Choroid plexus epithelial cell (primary cell): Measurements from ENCODE around the gene SERPINA5.
"Not testable (repeated sequence)": the region's sequence is repeated elsewhere in the genome, so short reads cannot be mapped to it uniquely, and the experiment has no call there.

ENCODE experiments used
- DNase-seq: peaks from one replicate; pipeline ENCODE4 v3.0.0-alpha.2; 2010; ENCODE audit warnings: low read depth
- H3K4me3 ChIP-seq: 2 replicates; pipeline ENCODE4 v1.5.1; 2011; ENCODE audit warnings: low read depth, mild to moderate bottlenecking, control low read depth, low read length, moderate library complexity
- TF ChIP-seq, protein P1 (sequence below): conservative IDR thresholded peaks from 2 replicates; pipeline ENCODE4 v1.5.1; 2011; ENCODE audit warnings: low read depth, mild to moderate bottlenecking, control low read depth, inconsistent platforms, low read length, moderate library complexity

Gene SERPINA5

DNA sequence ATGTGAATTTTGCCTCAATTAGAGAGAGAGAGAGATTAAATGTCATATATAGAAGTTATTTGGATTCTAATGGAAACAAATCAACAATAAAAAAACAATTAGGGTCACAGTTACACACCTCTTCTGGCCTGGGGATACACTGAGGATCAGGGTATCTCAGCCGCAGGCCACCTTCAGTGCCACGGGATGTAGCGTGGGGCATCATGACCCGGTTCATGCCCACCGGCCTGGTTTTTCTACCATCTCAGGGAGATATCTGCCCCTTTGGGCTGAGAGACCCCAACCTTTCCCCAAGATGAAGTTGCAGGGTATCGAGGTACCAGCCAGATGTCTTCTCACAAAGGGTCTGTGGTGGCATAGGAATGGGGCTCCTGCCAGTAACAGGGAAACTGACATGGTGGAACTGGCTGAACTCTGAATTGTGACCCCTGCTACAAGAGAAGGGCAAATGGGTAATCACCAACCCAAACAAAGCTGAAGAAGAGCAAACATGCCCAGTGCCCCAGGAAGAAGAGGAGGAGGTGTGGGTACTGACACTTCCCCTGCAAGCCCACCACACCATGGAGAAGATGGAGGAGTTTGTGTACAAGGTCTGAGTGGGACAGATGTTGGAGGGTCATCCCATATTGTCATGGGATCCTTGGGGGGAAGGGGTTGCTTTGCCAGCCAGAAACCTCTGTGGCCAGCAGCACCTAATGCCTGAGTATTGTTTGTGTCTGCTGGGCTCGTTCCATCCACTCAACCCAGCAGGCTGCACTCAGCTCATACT is 50.5 kb downstream of the SERPINA5 start:
- TF ChIP-seq, protein P1, sequence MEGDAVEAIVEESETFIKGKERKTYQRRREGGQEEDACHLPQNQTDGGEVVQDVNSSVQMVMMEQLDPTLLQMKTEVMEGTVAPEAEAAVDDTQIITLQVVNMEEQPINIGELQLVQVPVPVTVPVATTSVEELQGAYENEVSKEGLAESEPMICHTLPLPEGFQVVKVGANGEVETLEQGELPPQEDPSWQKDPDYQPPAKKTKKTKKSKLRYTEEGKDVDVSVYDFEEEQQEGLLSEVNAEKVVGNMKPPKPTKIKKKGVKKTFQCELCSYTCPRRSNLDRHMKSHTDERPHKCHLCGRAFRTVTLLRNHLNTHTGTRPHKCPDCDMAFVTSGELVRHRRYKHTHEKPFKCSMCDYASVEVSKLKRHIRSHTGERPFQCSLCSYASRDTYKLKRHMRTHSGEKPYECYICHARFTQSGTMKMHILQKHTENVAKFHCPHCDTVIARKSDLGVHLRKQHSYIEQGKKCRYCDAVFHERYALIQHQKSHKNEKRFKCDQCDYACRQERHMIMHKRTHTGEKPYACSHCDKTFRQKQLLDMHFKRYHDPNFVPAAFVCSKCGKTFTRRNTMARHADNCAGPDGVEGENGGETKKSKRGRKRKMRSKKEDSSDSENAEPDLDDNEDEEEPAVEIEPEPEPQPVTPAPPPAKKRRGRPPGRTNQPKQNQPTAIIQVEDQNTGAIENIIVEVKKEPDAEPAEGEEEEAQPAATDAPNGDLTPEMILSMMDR = no peak
- H3K4me3 ChIP-seq = no peak overlapping the region
- DNase-seq = no peak

DNA sequence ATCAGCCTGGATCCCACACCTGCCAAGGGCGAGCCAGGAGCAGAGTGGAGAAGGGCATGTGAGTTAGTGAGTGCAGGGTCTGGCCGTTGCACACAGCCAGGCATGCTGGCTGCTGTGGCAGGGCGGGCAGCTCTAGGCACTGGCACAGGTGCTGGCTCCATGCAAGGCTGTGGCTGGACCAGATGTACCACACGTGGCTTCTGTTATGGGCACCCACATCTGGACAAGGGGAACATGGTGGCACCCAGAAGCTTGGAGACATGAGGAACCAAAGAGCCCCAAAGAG is 51.0 kb downstream of the SERPINA5 start:
- DNase-seq = no peak
- H3K4me3 ChIP-seq = no peak overlapping the region
- TF ChIP-seq, protein P1 = no peak

DNA sequence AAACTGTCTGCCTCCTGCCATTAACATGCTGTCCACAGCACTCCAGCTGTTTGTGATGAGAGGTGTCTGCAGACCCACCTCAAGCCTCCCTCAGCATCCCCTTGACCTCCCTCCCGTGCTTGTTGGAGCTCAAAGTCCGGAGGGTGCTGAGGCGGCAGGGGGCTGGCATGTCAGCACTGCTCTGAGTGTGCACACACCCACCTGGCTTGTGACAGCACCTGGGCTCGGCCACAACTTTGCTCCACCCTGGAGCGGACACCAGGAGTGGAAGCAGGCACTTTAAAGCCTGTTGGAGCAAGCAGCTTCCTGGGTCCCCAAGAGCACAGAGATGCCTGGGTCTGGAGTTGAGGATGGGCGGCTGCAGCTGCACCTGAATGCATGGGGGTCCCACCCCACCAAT is 51.9 kb downstream of the SERPINA5 start:
- no peak overlapping the region for H3K4me3 ChIP-seq
- TF ChIP-seq, protein P1 = no peak
- DNase-seq = no peak

DNA sequence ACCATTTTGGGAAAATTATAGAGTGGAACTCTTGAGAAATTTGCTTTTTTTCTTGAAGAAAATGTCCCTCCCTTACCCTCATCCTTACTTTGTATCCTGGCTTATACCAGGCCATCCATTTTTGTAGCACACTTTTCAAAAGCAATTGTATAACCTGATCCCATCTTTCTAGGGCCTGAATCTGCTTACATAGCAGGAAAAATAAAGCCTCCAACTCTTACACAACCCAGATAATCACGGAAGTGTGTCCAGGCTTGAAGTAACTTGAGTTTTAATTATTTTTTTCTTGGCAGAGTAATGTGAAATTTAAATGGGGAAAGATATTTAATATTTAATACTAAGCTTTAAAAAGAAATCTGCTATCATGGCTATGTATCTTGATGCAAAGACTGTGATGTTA is 53.9 kb downstream of the SERPINA5 start:
- DNase-seq = no peak
- TF ChIP-seq, protein P1 = no peak
- no peak overlapping the region for H3K4me3 ChIP-seq

DNA sequence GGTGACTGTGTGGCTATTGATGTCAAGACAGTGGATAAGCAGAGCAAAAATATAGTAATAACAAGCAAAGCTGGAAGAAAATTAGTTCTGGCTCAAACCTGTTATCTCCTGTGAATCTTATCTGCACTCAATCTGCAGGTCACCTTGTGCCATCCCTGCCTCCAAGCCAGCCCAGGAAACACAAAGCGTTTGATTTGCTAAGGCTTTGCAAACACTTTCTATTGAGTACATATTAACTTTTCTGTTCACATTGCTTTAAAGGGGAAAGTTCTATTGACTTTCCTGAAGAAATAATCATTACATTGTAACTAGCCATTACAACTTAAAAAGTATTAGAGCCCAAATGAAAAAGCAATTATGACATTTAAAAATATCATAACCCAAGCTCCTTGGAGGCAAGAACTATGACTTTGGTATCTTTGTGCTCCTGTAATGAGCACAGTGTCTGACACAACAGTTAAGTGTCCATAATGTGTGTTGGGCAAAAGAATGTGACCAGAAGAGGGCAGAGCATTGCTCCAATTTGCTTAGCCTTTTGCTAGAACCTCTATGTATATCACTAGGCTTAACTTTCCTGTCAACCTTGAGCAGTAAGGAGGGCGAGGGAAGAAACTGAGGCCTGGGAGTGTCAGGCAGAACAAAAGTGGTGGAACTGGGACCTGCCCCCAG is 55.7 kb downstream of the SERPINA5 start:
- DNase-seq = peak; percentile 45
- TF ChIP-seq, protein P1 = peak; percentile 47
- H3K4me3 ChIP-seq = no peak overlapping the region

DNA sequence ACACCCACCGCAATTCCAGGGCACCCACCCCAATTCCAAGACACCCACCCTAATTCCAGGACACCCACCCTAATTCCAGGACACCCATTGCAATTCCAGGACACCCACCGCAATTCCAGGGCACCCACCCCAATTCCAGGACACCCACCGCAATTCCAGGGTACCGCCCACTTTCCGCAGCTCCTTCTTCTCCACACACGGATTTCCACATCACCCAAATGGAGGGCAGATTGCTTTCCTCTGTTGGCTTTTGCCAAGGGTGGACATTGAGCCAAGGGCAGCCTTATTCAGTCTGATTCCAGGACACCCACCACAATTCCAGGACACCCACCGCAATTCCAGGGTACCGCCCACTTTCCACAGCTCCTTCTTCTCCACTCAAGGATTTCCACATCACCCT is 56.6 kb downstream of the SERPINA5 start:
- H3K4me3 ChIP-seq, DNase-seq: not testable (repeated sequence)

DNA sequence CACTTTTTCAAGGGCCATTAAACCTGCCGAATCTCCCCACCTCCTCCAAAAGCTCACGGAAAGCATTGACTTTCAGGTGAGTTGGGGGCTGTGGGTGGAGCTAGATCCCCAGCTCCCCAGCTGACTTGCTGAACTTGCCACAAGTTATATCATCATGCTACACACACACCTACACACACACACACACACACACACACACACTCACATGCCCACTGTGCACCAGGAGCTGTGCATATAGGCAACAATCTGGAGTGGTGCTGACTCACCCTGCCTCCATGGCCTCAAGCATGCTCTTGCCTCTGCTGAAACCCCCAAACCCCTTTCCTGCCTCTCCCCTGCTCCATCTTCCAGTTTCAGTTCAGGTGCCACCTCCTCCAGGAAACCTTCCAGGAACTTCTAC is 57.1 kb downstream of the SERPINA5 start:
- TF ChIP-seq, protein P1 = no peak
- peak; percentile 44 for DNase-seq
- no peak overlapping the region for H3K4me3 ChIP-seq
